SU-DHL-6 (cell line): ENCODE results near the gene SH3PXD2B.

Source experiments
- EZH2phosphoT487 ChIP-seq: fragments of 200-600 bp; sonication (generic), shearing (Covaris generic); conservative IDR thresholded peaks from 2 replicates; pipeline ENCODE4 v1.6.1; 2018; ENCODE audit warnings: mild to moderate bottlenecking, antibody characterized with exemption, low read length, moderate library complexity, mixed read lengths
- TF ChIP-seq, protein P1 (sequence below): fragments of 200-600 bp; sonication (generic); IDR thresholded peaks from one replicate; pipeline ENCODE4 v1.5.1; 2017; ENCODE audit warnings: antibody characterized with exemption, mild to moderate bottlenecking, low read length, moderate library complexity; ENCODE audit not compliant: insufficient read depth, poor library complexity, severe bottlenecking

DNA sequence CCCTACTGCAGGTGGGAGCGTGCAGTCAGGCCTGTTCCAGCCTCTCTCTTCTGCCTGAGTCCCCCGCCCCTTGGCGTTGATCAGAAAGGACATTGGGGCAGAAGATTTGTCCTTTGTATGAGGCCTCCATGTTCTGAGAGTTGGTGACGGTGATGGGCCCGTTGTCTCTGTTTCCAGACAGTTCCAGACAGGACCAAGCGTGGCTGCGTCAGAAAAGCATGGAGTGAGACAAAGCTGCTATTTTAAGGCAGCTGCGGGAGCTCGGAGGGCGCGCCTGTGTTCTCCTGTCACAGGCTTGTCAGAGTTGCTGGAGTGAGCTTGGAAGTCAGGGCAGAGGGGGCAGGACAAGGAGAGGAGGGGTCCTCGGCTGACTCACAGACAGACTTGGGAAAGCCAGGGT, 32.1 kb upstream of the SH3PXD2B start:
- TF ChIP-seq, protein P1, sequence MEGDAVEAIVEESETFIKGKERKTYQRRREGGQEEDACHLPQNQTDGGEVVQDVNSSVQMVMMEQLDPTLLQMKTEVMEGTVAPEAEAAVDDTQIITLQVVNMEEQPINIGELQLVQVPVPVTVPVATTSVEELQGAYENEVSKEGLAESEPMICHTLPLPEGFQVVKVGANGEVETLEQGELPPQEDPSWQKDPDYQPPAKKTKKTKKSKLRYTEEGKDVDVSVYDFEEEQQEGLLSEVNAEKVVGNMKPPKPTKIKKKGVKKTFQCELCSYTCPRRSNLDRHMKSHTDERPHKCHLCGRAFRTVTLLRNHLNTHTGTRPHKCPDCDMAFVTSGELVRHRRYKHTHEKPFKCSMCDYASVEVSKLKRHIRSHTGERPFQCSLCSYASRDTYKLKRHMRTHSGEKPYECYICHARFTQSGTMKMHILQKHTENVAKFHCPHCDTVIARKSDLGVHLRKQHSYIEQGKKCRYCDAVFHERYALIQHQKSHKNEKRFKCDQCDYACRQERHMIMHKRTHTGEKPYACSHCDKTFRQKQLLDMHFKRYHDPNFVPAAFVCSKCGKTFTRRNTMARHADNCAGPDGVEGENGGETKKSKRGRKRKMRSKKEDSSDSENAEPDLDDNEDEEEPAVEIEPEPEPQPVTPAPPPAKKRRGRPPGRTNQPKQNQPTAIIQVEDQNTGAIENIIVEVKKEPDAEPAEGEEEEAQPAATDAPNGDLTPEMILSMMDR, result no peak
- no peak for TF ChIP-seq EZH2phosphoT487
